ENCODE results near the gene EXPH5. TPM values are rescaled to one million over a fixed set of nuclear protein-coding genes. Genes with fewer than 3 reads are reported as not detected.

Gene EXPH5
- total and polyA plus RNA-seq, 9 of the 15 experiments (the other 6 are each of a cell fraction or from before 2014, with no cell fraction given): 1.3 to 8.5 (median 4.8) TPM

GRCh38 chr11:108498046-108498815 is 95.3 kb downstream of the EXPH5 start, which contains the start of gene POGLUT3 (continued):
- TF ChIP-seq, protein P1, sequence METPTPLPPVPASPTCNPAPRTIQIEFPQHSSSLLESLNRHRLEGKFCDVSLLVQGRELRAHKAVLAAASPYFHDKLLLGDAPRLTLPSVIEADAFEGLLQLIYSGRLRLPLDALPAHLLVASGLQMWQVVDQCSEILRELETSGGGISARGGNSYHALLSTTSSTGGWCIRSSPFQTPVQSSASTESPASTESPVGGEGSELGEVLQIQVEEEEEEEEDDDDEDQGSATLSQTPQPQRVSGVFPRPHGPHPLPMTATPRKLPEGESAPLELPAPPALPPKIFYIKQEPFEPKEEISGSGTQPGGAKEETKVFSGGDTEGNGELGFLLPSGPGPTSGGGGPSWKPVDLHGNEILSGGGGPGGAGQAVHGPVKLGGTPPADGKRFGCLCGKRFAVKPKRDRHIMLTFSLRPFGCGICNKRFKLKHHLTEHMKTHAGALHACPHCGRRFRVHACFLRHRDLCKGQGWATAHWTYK (CRISPR knock-in tag; IDR thresholded peaks at IDR 0.05): peak; percentile 71; the same call in 1 of the 2 replicates
- TF ChIP-seq KDM1A (IDR thresholded peaks at IDR 0.05) (peak; percentile 43 to 54; a peak in 2 of 4 replicates), ZNF347 (CRISPR knock-in tag; IDR thresholded peaks at IDR 0.05; ENCODE audit: low read depth) (no peak), CREM (IDR thresholded peaks at IDR 0.05; ENCODE audit: low read depth) (0 out of 2 replicates have a peak, but pooled peaks have one; percentile 38), ZNF143 (CRISPR knock-in tag; IDR thresholded peaks at IDR 0.05) (peak; percentile 43; the same call in 1 of the 2 replicates), TEAD2 (tag; IDR thresholded peaks at IDR 0.05) (no peak), ZNF766 (CRISPR knock-in tag; conservative IDR thresholded peaks at IDR 0.05) (0 out of 2 replicates have a peak, but pooled peaks have one; percentile 28), E2F6 (IDR thresholded peaks at IDR 0.05; ENCODE audit: borderline replicate concordance in 1 of 2, extremely low read depth in 1 of 2, insufficient read depth in 1 of 2, insufficient read length in 1 of 2, low read depth in 1 of 2, low read length in 1 of 2, poor library complexity in 1 of 2, severe bottlenecking in 1 of 2) (peak; percentile 99), SNIP1 (IDR thresholded peaks at IDR 0.05; ENCODE audit: low read depth) (no peak), ATF6 (CRISPR knock-in tag; IDR thresholded peaks at IDR 0.05) (peak; percentile 0; the same call in 1 of the 2 replicates), E2F3 (CRISPR knock-in tag; IDR thresholded peaks at IDR 0.05) (peak; percentile 98), MXI1 (IDR thresholded peaks at IDR 0.05; ENCODE audit: low read depth, low read length) (no peak), PHB2 (IDR thresholded peaks at IDR 0.05; ENCODE audit: low read depth) (no peak), ZNF79 (CRISPR knock-in tag; IDR thresholded peaks at IDR 0.05; ENCODE audit: low read depth) (no peak), ZC3H4 (CRISPR knock-in tag; IDR thresholded peaks at IDR 0.05; ENCODE audit: borderline replicate concordance) (peak; percentile 93), MECOM (CRISPR knock-in tag; IDR thresholded peaks at IDR 0.05) (no peak), RFX1 (IDR thresholded peaks at IDR 0.05) (no peak)
- TF ChIP-seq, protein P2, sequence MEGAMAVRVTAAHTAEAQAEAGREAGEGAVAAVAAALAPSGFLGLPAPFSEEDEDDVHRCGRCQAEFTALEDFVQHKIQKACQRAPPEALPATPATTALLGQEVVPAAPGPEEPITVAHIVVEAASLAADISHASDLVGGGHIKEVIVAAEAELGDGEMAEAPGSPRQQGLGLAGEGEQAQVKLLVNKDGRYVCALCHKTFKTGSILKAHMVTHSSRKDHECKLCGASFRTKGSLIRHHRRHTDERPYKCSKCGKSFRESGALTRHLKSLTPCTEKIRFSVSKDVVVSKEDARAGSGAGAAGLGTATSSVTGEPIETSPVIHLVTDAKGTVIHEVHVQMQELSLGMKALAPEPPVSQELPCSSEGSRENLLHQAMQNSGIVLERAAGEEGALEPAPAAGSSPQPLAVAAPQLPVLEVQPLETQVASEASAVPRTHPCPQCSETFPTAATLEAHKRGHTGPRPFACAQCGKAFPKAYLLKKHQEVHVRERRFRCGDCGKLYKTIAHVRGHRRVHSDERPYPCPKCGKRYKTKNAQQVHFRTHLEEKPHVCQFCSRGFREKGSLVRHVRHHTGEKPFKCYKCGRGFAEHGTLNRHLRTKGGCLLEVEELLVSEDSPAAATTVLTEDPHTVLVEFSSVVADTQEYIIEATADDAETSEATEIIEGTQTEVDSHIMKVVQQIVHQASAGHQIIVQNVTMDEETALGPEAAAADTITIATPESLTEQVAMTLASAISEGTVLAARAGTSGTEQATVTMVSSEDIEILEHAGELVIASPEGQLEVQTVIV (CRISPR knock-in tag; IDR thresholded peaks at IDR 0.05; ENCODE audit: borderline replicate concordance): no peak
- TF ChIP-seq, protein P3, sequence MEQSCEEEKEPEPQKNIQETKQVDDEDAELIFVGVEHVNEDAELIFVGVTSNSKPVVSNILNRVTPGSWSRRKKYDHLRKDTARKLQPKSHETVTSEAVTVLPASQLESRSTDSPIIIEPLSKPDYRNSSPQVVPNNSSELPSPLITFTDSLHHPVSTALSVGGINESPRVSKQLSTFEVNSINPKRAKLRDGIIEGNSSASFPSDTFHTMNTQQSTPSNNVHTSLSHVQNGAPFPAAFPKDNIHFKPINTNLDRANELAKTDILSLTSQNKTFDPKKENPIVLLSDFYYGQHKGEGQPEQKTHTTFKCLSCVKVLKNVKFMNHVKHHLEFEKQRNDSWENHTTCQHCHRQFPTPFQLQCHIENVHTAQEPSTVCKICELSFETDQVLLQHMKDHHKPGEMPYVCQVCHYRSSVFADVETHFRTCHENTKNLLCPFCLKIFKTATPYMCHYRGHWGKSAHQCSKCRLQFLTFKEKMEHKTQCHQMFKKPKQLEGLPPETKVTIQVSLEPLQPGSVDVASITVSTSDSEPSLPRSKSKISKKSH (CRISPR knock-in tag; IDR thresholded peaks at IDR 0.05): no peak
